Central memory CD8-positive, alpha-beta T cell (primary cell): ENCODE data around the gene GAST.
"Not testable (repeated sequence)": the region's sequence is repeated elsewhere in the genome, so short reads cannot be mapped to it uniquely, and the experiment has no call there.

Experiments used
- ATAC-seq: fragments of 150-1000 bp; cut with Tn5 transposase; replicated peaks from 2 replicates; pipeline ENCODE4 v1.10.0; 2022; ENCODE audit warnings: mild to moderate bottlenecking, moderate FRiP score, moderate number of reproducible peaks; ENCODE audit not compliant: poor library complexity, severe bottlenecking; ENCODE audit errors: extremely low read depth
- DNase-seq, 2 donors: peaks; one replicate each; pipeline ENCODE4 v3.0.0; 2021; ENCODE audit warnings: low spot score in 2 of 2
- H3K27ac Mint-ChIP-seq: one replicate; pipeline ENCODE4 v1.8.0; 2022; ENCODE audit warnings: low read depth, mild to moderate bottlenecking, moderate library complexity, mixed read lengths
- H3K27me3 Mint-ChIP-seq: one replicate; pipeline ENCODE4 v1.8.0; 2022; ENCODE audit warnings: mixed read lengths
- H3K36me3 Mint-ChIP-seq: one replicate; pipeline ENCODE4 v1.8.0; 2022; ENCODE audit warnings: mild to moderate bottlenecking, moderate library complexity, mixed read lengths; ENCODE audit not compliant: insufficient read depth
- H3K4me1 Mint-ChIP-seq: one replicate; pipeline ENCODE4 v1.8.0; 2022; ENCODE audit warnings: mixed read lengths
- H3K4me3 Mint-ChIP-seq: one replicate; pipeline ENCODE4 v1.8.0; 2022; ENCODE audit warnings: mild to moderate bottlenecking, moderate library complexity, mixed read lengths
- H3K9me3 Mint-ChIP-seq: one replicate; pipeline ENCODE4 v1.8.0; 2022; ENCODE audit warnings: mixed read lengths

Gene GAST

GRCh38 chr17:41688641-41689496 lies 23.3 kb upstream of the GAST start, which contains the start of gene EIF1:
Gene EIF1, plus strand, starts transcription at chr17:41688885. Its CDS starts 154 bp downstream, at chr17:41689039.
- H3K27ac Mint-ChIP-seq, result peak within 1 kb of the TSS; percentile 98
- no peaks in the 10 kb centered on the region for H3K9me3 Mint-ChIP-seq
- no peaks in the 10 kb centered on the region for H3K27me3 Mint-ChIP-seq
- DNase-seq (peak; percentile 100), ATAC-seq (peak; percentile 72)
- H3K4me3 Mint-ChIP-seq, result peak within 1 kb of the TSS; percentile 96
- H3K4me1 Mint-ChIP-seq, result peaks cover 32% of the 10 kb centered on the region
- peaks cover 57% of the 10 kb centered on the region for H3K36me3 Mint-ChIP-seq

DNA sequence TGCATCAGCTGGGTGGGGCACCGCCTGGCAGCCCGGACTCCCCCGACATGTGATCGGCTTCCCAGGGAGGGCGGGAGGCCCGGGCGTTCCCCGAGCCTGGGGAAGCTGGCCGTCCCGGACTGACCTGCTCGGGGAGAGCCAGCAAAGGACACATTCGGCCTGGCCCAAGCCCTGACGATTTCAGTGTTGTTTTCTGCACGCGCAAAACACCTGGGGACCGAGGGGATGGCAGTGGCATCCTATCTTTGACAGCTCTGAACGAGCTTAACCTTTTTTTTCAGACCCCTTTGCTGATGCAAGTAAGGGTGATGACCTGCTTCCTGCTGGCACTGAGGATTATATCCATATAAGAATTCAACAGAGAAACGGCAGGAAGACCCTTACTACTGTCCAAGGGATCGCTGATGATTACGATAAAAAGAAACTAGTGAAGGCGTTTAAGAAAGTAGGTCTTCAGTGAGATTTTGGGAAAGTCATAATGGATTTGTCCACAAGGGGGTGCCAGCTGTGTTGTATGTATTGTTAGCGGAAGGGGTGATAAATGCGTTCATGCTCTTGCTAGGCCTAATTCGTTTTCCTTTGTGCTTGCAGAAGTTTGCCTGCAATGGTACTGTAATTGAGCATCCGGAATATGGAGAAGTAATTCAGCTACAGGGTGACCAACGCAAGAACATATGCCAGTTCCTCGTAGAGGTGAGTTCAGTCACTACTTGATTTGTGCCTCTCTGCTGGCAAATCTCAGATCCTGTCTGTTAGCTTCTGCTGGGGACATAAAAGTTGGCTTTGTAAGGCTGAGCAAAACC lies 22.4 kb upstream of the GAST start:
- Mint-ChIP-seq H3K36me3 (peaks cover 65% of the 10 kb centered on the region), H3K4me1 (peaks cover 32% of the 10 kb centered on the region), H3K27me3 (no peaks in the 10 kb centered on the region), H3K27ac (peak overlapping the region; percentile 98), H3K4me3 (peak overlapping the region; percentile 96), H3K9me3 (no peaks in the 10 kb centered on the region)
- DNase-seq (peak; percentile 42 to 57), ATAC-seq (no peak)

DNA sequence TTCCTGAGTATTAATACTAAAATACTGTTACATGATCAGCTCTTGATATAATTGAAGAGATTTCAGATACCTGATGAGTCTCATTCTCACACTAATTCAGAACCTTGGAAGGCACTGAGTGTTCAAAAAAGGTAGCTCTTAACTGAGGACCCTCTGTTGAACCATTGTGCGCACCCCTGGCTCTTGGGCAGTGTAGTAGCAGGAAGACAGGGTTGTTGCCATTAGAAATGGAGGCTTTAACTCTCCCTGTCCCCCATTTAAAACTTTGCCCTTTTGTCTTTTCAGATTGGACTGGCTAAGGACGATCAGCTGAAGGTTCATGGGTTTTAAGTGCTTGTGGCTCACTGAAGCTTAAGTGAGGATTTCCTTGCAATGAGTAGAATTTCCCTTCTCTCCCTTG lies 21.6 kb upstream of the GAST start:
- peaks cover 67% of the 10 kb centered on the region for H3K36me3 Mint-ChIP-seq

DNA sequence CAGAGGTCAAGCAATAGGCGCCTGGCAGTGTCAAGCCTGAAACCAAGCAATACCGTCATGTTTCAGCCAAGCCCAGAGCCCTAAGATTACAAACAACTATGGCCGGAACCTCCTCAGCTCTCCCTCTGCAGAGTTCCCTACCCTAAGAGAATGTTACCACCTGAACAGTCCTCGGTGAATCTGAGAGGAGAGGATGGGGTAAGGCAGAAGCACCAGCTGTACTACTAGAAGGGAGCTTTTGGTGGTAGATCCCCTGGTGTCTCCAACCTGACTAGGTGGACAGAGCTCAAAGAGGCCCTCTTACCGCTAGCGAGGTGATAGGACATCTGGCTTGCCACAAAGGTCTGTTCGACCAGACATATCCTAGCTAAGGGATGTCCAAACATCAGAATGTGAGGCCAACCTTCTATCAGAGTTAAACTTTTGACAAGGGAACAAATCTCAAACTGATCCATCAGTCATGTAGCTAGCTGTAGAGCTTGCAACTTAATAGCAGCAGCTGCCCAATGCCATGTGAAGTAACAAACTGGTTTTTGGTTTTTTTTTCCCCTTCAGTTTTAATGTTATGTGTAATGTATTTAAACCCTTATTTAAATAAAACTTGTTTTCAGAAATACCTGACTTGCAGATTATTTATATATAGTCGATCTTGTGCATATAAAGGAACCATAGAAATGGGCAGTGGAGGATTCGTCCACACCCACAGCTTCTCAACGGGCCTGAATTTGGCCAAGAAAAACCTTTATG lies 20.9 kb upstream of the GAST start:
- no peak for DNase-seq
- H3K27me3 Mint-ChIP-seq, result no peaks in the 10 kb centered on the region
- H3K4me1 Mint-ChIP-seq, result peaks cover 43% of the 10 kb centered on the region
- H3K36me3 Mint-ChIP-seq, result peaks cover 72% of the 10 kb centered on the region
- ATAC-seq, result no peak
- peak overlapping the region; percentile 96 for H3K4me3 Mint-ChIP-seq
- no peaks in the 10 kb centered on the region for H3K9me3 Mint-ChIP-seq
- H3K27ac Mint-ChIP-seq, result peak overlapping the region; percentile 98

More for the DNA sequence above, 21.6 kb upstream of the GAST start:
- Mint-ChIP-seq H3K4me1 (peaks cover 36% of the 10 kb centered on the region), H3K27me3 (no peaks in the 10 kb centered on the region), H3K4me3 (peak overlapping the region; percentile 96), H3K9me3 (no peaks in the 10 kb centered on the region), H3K27ac (peak overlapping the region; percentile 98)
- no peak for DNase-seq
- ATAC-seq, result no peak

DNA sequence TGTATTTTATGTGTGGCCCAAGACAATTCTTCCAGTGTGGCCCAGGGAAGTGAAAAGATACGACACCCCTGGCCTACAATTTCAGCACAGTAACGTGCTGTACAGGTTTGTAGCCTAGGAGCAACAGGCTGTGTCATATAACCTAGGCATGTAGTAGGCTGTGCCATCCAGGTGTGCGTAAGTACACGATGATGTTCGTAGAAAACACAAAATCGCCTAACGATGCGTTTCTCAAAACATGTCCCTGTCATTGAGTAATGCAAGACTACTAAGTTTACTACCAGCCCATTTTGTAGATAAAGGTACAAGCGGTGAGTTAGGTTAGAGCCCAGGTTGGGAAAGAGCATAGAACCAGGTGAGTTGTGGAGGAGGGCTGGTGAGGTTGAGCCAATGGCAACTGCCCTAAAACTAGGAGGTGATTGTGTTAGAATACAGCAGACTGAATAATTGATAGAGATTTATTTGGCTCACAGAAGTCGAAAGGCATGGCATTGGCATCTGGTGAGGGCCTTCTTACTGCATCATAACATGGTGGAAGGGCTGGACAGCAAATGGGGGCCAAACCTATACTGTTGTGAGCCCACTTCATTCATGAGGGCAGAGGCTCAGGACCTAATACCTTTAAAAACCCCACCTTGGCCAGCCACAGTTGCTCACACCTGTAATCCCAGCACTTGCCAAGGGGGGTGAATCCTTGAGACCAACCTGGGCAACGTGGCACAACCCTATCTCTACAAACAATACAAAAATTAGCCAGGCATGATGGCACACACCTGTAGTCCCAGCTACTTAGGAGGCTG lies 19.2 kb upstream of the GAST start:
- Mint-ChIP-seq H3K4me1 (peaks cover 43% of the 10 kb centered on the region), H3K36me3 (peaks cover 72% of the 10 kb centered on the region), H3K27me3 (no peaks in the 10 kb centered on the region), H3K9me3 (no peaks in the 10 kb centered on the region), H3K4me3 (peak overlapping the region; percentile 24), H3K27ac (peak overlapping the region; percentile 98)
- DNase-seq, result peak in 1 of 2 donors; percentile 25
- no peak for ATAC-seq

GRCh38 chr17:41695134-41695661 lies 16.9 kb upstream of the GAST start:
- Mint-ChIP-seq H3K27me3 (no peaks in the 10 kb centered on the region), H3K27ac (peak overlapping the region; percentile 46), H3K36me3 (peaks cover 51% of the 10 kb centered on the region), H3K4me1 (peaks cover 23% of the 10 kb centered on the region), H3K9me3 (no peaks in the 10 kb centered on the region), H3K4me3 (no peak overlapping the region)
- ATAC-seq, result no peak
- DNase-seq, result no peak

- ATAC-seq (no peak), DNase-seq (peak; percentile 59 to 61)
- H3K36me3 Mint-ChIP-seq, result peaks cover 42% of the 10 kb centered on the region
- H3K4me1 Mint-ChIP-seq, result peaks cover 23% of the 10 kb centered on the region
- H3K27ac Mint-ChIP-seq, result peak overlapping the region; percentile 46
- no peak overlapping the region for H3K4me3 Mint-ChIP-seq
- no peaks in the 10 kb centered on the region for H3K27me3 Mint-ChIP-seq
- H3K9me3 Mint-ChIP-seq, result no peaks in the 10 kb centered on the region
These were observed 16.0 kb upstream of the GAST start for GRCh38 chr17:41695954-41696757.

DNA sequence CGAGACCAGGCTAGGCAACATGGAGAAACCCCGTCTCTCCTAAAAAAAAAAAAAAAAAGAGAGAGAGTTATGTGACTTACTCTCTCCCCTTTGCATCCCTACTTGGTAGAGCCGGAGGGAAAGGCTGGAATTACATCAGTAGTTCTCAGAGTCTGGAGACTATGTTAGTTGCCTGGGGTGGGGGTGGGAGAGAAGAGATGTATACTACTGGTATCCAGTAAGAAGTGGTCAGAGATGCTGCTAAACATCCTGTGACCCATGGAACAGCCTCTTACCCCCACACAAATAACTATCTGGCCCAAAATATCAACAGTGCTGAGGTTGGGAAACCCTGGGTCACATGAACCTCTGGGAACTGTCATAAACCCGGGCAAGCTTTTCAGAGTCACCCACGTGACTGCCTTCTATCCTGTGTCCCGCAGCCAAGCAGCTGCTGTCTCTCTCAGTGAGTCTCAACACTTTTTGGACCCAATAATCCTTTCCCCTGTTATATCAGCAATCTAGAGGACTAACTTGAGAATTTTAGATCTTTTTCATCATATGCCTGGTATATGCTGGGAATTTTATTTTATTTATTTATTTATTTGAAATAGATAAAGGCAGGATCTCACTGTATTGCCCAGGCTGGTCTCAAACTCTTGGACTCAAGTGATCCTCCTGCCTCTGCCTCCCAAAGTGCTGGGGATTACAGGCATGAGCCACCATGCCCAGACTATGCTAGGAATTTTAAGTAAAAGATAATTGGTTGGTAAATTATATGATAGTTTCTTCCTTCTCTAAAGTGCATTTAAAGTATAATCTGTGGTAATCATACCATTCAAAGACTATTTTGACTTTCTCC lies 14.8 kb upstream of the GAST start:
- ATAC-seq (no peak), DNase-seq (no peak)
- Mint-ChIP-seq H3K9me3 (no peaks in the 10 kb centered on the region), H3K27ac (no peak overlapping the region), H3K27me3 (peaks cover 9% of the 10 kb centered on the region), H3K36me3 (peaks cover 30% of the 10 kb centered on the region), H3K4me3 (no peak overlapping the region), H3K4me1 (peaks cover 14% of the 10 kb centered on the region)

DNA sequence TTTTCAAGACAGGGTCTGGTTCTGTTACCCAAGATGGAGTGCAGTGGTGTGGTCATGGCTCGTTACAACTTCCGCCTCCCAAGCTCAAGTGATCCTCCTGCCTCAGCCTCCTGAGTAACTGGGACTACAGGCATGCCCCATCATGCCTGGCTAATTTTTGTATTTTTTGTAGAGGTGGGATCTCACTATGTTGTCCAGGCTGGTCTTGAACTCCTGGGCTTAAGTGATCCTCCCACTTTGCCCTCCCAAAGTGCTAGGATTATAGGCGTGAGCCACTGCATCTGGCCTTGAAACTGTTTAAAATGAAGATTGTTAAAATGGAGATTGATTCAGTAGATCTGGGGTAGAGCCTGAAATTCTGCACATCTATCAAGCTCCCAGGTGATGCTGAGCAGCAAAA lies 11.3 kb upstream of the GAST start:
- not testable (repeated sequence) for H3K4me3 Mint-ChIP-seq, ATAC-seq, H3K9me3 Mint-ChIP-seq, H3K4me1 Mint-ChIP-seq, H3K36me3 Mint-ChIP-seq, DNase-seq, H3K27ac Mint-ChIP-seq
- H3K27me3 Mint-ChIP-seq, result peaks cover 21% of the 10 kb centered on the region

DNA sequence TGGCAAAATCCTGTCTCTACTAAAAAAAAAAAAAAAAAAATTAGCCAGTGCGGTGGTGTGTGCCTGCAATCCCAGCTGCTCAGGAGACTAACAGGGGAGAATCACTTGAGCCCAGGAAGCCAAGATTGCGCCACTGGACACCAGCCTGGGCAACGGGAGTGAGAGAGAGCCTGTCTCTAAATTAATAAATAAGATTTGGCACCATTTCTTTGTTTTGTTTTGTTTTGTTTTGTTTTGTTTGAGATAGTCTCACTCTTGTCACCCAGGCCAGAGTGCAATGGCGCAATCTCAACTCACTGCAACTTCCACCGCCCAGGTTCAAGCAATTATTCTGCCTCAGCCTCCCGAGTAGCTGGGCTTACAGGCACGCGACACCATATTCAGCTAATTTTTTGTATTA lies 9.4 kb upstream of the GAST start:
- DNase-seq (no peak), ATAC-seq (no peak)
- H3K27me3 Mint-ChIP-seq, result peaks cover 33% of the 10 kb centered on the region
- no peaks in the 10 kb centered on the region for H3K4me1 Mint-ChIP-seq
- no peaks in the 10 kb centered on the region for H3K9me3 Mint-ChIP-seq
- H3K4me3 Mint-ChIP-seq, result no peak overlapping the region
- H3K36me3 Mint-ChIP-seq, result no peaks in the 10 kb centered on the region
- H3K27ac Mint-ChIP-seq, result no peak overlapping the region
